ENCODE results near the gene MAST4. TPM values are rescaled to one million over a fixed set of nuclear protein-coding genes. Genes with fewer than 3 reads are reported as not detected.

Gene MAST4
- total and polyA plus RNA-seq, 2 of the 4 experiments (the other 2 are of a cell fraction), result 4.8 to 6.8 TPM

DNA sequence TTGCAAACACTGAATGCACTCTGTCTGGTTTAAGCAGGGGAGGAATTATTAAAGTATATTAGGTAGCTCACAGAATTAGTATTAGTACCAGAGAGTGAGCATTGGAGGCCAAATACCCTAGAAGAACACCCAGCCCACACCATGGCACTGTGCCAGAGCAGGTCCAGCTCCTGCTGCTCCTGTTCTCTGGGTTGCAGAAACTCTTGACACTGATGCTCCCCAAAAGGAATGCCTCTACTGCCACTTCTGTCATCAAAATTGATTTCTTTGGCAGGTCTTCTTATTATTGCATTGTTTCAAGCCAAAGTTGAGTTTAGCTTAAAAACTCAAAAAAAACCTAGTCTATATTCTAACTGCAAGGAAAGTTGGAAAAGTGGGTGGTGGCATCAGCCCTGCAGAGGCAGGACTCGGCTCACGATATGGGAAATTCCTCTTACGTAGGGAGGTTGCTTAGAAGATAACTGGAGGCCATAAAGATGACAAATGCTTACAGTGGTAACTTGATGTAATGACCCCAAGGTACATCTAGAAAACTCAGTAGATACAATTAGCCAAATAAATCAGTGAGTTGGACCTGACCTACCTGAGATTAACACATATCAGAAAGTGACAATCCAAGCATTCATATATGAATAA lies 477.0 kb downstream of the MAST4 start:
- Histone ChIP-seq H3K14ac (replicated peaks; ENCODE audit: low read depth, low read length) (no peak overlapping the region), H3K79me1 (ENCODE audit: low read depth in 1 of 2, low read length in 2 of 2) (peaks cover 9 to 18% of the 10 kb centered on the region in 2 experiments; a peak in 3 of 4 replicates), H3K56ac (ENCODE audit: extremely low read depth, insufficient read depth, low read length) (no peak overlapping the region), H3K4me3 (ENCODE audit: insufficient read depth, low read depth, low read length) (no peak overlapping the region), H3K4ac (ENCODE audit: low read depth, low read length) (no peak overlapping the region), H3K27ac (ENCODE audit: insufficient read depth, low read length) (no peak overlapping the region), H3K36me3 (ENCODE audit: control insufficient read depth, insufficient read depth, low read length) (no peaks in the 10 kb centered on the region), H3K4me2 (ENCODE audit: low read depth, low read length) (no peak overlapping the region), H2AK5ac (ENCODE audit: low read depth, low read length) (no peak overlapping the region), H4K8ac (ENCODE audit: low read depth in 2 of 2, low read length in 2 of 2) (no peak overlapping the region), H2AK9ac (replicated peaks; ENCODE audit: low read depth, low read length, poor library complexity) (no peak overlapping the region), H2BK120ac (ENCODE audit: low read depth, low read length) (no peak overlapping the region), H2BK5ac (ENCODE audit: low read depth, low read length, poor library complexity, severe bottlenecking) (no peak overlapping the region), H2BK20ac (ENCODE audit: low read depth, low read length) (no peak overlapping the region), H4K20me1 (ENCODE audit: insufficient read depth, low read length) (no peaks in the 10 kb centered on the region), H3K9ac (ENCODE audit: low read depth, low read length) (no peak overlapping the region), H3K18ac (ENCODE audit: low read depth, low read length) (no peak overlapping the region), H3K23ac (ENCODE audit: low read depth, low read length) (no peak overlapping the region), H3K9me1 (ENCODE audit: insufficient read depth, low read length) (no peaks in the 10 kb centered on the region), H3K9me3 (ENCODE audit: control insufficient read depth, insufficient read depth, low read length) (no peaks in the 10 kb centered on the region), H4K91ac (ENCODE audit: insufficient read depth, low read depth, low read length) (no peak overlapping the region), H4K5ac (ENCODE audit: low read depth, low read length) (no peak overlapping the region), H2BK15ac (ENCODE audit: low read depth, low read length) (no peak overlapping the region), H3K27me3 (ENCODE audit: control insufficient read depth, insufficient read depth, low read length) (no peaks in the 10 kb centered on the region), H3K4me1 (ENCODE audit: control insufficient read depth, insufficient read depth, low read length) (no peaks in the 10 kb centered on the region), H2AFZ (replicated peaks; ENCODE audit: low read length, poor library complexity) (no peak overlapping the region)
- ChIA-PET POLR2A (ENCODE audit: unreplicated experiment) (no interaction called here), CTCF (no interaction called here)
- BruUV-seq (replicated peaks), result no TSS peak
- intact Hi-C loops (cut with micrococcal nuclease), result no loop called here
- DNase-seq (no peak), ATAC-seq (ENCODE audit: low read depth) (no peak)
- TF ChIP-seq, protein P1, sequence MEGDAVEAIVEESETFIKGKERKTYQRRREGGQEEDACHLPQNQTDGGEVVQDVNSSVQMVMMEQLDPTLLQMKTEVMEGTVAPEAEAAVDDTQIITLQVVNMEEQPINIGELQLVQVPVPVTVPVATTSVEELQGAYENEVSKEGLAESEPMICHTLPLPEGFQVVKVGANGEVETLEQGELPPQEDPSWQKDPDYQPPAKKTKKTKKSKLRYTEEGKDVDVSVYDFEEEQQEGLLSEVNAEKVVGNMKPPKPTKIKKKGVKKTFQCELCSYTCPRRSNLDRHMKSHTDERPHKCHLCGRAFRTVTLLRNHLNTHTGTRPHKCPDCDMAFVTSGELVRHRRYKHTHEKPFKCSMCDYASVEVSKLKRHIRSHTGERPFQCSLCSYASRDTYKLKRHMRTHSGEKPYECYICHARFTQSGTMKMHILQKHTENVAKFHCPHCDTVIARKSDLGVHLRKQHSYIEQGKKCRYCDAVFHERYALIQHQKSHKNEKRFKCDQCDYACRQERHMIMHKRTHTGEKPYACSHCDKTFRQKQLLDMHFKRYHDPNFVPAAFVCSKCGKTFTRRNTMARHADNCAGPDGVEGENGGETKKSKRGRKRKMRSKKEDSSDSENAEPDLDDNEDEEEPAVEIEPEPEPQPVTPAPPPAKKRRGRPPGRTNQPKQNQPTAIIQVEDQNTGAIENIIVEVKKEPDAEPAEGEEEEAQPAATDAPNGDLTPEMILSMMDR (conservative IDR thresholded peaks at IDR 0.05; ENCODE audit: low read depth, low read length), result no peak
- TF ChIP-seq FOS (IDR thresholded peaks at IDR 0.05; ENCODE audit: low read depth, low read length), result no peak
- no peak for TF ChIP-seq RCOR1 (IDR thresholded peaks at IDR 0.05; ENCODE audit: insufficient replicate concordance, low read length)
- no peak for TF ChIP-seq MAZ (IDR thresholded peaks at IDR 0.05; ENCODE audit: borderline replicate concordance, low read depth, low read length)
- TF ChIP-seq CEBPB (IDR thresholded peaks at IDR 0.05; ENCODE audit: low read depth, low read length), result no peak
- no peak for TF ChIP-seq RFX5 (IDR thresholded peaks at IDR 0.05; ENCODE audit: low read depth, low read length)
- no peak for TF ChIP-seq BHLHE40 (IDR thresholded peaks at IDR 0.05; ENCODE audit: low read depth, low read length)
- TF ChIP-seq SMC3 (IDR thresholded peaks at IDR 0.05; ENCODE audit: low read depth, low read length), result no peak
- no peak for TF ChIP-seq MXI1 (IDR thresholded peaks at IDR 0.05; ENCODE audit: borderline replicate concordance, low read depth, low read length)
- no peak for TF ChIP-seq POLR2A (IDR thresholded peaks at IDR 0.05; ENCODE audit: low read depth, low read length)
- TF ChIP-seq CHD1 (IDR thresholded peaks at IDR 0.05; ENCODE audit: low read depth, low read length), result no peak
- no peak for TF ChIP-seq NFE2L2 (IDR thresholded peaks at IDR 0.05; ENCODE audit: low read depth, low read length)
- TF ChIP-seq RAD21 (IDR thresholded peaks at IDR 0.05; ENCODE audit: low read length), result no peak
- no peak for TF ChIP-seq MAFK (IDR thresholded peaks at IDR 0.05; ENCODE audit: low read depth, low read length)
- TF ChIP-seq, protein P2, sequence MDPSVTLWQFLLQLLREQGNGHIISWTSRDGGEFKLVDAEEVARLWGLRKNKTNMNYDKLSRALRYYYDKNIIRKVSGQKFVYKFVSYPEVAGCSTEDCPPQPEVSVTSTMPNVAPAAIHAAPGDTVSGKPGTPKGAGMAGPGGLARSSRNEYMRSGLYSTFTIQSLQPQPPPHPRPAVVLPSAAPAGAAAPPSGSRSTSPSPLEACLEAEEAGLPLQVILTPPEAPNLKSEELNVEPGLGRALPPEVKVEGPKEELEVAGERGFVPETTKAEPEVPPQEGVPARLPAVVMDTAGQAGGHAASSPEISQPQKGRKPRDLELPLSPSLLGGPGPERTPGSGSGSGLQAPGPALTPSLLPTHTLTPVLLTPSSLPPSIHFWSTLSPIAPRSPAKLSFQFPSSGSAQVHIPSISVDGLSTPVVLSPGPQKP (IDR thresholded peaks at IDR 0.05; ENCODE audit: borderline replicate concordance, low read depth, low read length), result no peak
- TF ChIP-seq, protein P3, sequence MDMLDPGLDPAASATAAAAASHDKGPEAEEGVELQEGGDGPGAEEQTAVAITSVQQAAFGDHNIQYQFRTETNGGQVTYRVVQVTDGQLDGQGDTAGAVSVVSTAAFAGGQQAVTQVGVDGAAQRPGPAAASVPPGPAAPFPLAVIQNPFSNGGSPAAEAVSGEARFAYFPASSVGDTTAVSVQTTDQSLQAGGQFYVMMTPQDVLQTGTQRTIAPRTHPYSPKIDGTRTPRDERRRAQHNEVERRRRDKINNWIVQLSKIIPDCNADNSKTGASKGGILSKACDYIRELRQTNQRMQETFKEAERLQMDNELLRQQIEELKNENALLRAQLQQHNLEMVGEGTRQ (IDR thresholded peaks at IDR 0.05; ENCODE audit: low read depth, low read length), result no peak
- WGBS, 2 experiments (ENCODE audit: extremely low coverage in 2 of 2, insufficient read length in 1 of 2), result no CpG with 5 or more reads among the region's 3 CpGs
- in situ Hi-C loops (cut with MboI; ENCODE audit: low sequenced_read_pairs), result no loop called here
- dilution Hi-C loops (cut with HindIII; ENCODE audit: low sequenced_read_pairs, unreplicated experiment), result no loop called here

Measured in IMR-90 (cell line).